Liver (tissue), 3 donors: ENCODE results near the gene TMPRSS13.

Experiments
- EGR1 ChIP-seq, 2 donors: IDR thresholded peaks; 2 replicates each; pipeline ENCODE4 v1.6.1; 2016 to 2018; ENCODE audit warnings: antibody characterized with exemption in 2 of 2, low read depth in 2 of 2
- FOXA1 ChIP-seq: IDR thresholded peaks from 2 replicates; pipeline ENCODE4 v1.6.1; 2016; ENCODE audit warnings: antibody characterized with exemption
- GABPA ChIP-seq, 2 donors: IDR thresholded peaks in 1 of 2; conservative IDR thresholded peaks in 1 of 2; 2 replicates each; pipeline ENCODE4 v1.6.1; 2016; ENCODE audit warnings: antibody characterized with exemption in 2 of 2, mild to moderate bottlenecking in 1 of 2, moderate library complexity in 1 of 2
- JUND ChIP-seq, 2 donors: IDR thresholded peaks; 2 replicates each; pipeline ENCODE4 v1.6.1; 2016; ENCODE audit warnings: antibody characterized with exemption in 2 of 2
- RAD21 ChIP-seq, 2 donors: IDR thresholded peaks; 2 replicates each; pipeline ENCODE4 v1.6.1; 2016; ENCODE audit warnings: antibody characterized with exemption in 2 of 2, mild to moderate bottlenecking in 2 of 2
- TF ChIP-seq, protein P1 (sequence below): fragments of 150-350 bp; IDR thresholded peaks from 2 replicates; pipeline ENCODE4 v1.5.1; 2017; ENCODE audit warnings: improper control_type of control experiment, low read depth, low read length; ENCODE audit not compliant: missing input control
- TF ChIP-seq, protein P2 (sequence below): IDR thresholded peaks from 2 replicates; pipeline ENCODE4 v1.6.1; 2016; ENCODE audit warnings: antibody characterized with exemption
- TF ChIP-seq, protein P3 (sequence below): IDR thresholded peaks from 2 replicates; pipeline ENCODE4 v1.6.1; 2016; ENCODE audit warnings: antibody characterized with exemption, mild to moderate bottlenecking
- TF ChIP-seq, protein P4 (sequence below): IDR thresholded peaks from 2 replicates; pipeline ENCODE4 v1.6.1; 2016; ENCODE audit warnings: antibody characterized with exemption
- donor health status: healthy.
- donor health status: healthy.

DNA sequence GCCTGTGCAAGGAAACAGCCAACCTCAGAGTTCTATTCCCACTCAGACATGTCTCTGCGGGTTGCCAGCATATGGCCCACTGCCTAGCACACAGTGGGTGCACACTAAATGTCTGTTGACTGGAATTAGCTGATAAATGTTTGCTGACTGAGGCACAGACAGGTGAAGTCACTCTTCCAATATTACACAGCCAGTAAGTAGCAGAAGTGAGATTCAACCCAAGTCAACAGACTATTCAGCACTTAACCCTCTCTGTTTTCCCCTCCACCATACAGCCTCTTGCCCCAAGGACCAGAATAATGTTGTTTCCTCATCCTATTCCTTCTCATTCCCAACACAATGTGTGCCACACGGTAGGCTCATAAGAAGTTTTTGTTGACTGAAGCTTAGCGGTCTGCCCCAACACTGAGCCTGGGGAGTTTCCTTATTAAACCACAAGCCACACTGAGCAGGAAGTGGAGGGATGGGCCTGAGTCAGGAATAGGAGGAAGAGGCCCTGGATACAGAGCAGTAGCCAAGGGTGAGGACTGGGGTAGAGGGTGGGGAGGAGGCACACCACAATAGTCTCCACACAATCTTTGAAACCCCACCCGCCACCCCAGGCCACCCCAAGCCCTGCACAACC, 41.3 kb upstream of the TMPRSS13 start:
- TF ChIP-seq, protein P1, sequence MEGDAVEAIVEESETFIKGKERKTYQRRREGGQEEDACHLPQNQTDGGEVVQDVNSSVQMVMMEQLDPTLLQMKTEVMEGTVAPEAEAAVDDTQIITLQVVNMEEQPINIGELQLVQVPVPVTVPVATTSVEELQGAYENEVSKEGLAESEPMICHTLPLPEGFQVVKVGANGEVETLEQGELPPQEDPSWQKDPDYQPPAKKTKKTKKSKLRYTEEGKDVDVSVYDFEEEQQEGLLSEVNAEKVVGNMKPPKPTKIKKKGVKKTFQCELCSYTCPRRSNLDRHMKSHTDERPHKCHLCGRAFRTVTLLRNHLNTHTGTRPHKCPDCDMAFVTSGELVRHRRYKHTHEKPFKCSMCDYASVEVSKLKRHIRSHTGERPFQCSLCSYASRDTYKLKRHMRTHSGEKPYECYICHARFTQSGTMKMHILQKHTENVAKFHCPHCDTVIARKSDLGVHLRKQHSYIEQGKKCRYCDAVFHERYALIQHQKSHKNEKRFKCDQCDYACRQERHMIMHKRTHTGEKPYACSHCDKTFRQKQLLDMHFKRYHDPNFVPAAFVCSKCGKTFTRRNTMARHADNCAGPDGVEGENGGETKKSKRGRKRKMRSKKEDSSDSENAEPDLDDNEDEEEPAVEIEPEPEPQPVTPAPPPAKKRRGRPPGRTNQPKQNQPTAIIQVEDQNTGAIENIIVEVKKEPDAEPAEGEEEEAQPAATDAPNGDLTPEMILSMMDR: no peak
- TF ChIP-seq FOXA1: no peak
- TF ChIP-seq, protein P2, sequence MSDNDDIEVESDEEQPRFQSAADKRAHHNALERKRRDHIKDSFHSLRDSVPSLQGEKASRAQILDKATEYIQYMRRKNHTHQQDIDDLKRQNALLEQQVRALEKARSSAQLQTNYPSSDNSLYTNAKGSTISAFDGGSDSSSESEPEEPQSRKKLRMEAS: no peak
- TF ChIP-seq, protein P3, sequence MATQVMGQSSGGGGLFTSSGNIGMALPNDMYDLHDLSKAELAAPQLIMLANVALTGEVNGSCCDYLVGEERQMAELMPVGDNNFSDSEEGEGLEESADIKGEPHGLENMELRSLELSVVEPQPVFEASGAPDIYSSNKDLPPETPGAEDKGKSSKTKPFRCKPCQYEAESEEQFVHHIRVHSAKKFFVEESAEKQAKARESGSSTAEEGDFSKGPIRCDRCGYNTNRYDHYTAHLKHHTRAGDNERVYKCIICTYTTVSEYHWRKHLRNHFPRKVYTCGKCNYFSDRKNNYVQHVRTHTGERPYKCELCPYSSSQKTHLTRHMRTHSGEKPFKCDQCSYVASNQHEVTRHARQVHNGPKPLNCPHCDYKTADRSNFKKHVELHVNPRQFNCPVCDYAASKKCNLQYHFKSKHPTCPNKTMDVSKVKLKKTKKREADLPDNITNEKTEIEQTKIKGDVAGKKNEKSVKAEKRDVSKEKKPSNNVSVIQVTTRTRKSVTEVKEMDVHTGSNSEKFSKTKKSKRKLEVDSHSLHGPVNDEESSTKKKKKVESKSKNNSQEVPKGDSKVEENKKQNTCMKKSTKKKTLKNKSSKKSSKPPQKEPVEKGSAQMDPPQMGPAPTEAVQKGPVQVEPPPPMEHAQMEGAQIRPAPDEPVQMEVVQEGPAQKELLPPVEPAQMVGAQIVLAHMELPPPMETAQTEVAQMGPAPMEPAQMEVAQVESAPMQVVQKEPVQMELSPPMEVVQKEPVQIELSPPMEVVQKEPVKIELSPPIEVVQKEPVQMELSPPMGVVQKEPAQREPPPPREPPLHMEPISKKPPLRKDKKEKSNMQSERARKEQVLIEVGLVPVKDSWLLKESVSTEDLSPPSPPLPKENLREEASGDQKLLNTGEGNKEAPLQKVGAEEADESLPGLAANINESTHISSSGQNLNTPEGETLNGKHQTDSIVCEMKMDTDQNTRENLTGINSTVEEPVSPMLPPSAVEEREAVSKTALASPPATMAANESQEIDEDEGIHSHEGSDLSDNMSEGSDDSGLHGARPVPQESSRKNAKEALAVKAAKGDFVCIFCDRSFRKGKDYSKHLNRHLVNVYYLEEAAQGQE: no peak
- no peak for TF ChIP-seq RAD21 (IDR thresholded peaks at IDR 0.05)
- TF ChIP-seq EGR1 (IDR thresholded peaks at IDR 0.05; ENCODE audit: low read depth in 2 of 2): no peak
- no peak for TF ChIP-seq GABPA (IDR thresholded peaks at IDR 0.05 in 1 of 2, conservative IDR thresholded peaks at IDR 0.05 in 1 of 2)
- TF ChIP-seq, protein P4, sequence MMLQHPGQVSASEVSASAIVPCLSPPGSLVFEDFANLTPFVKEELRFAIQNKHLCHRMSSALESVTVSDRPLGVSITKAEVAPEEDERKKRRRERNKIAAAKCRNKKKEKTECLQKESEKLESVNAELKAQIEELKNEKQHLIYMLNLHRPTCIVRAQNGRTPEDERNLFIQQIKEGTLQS: no peak
- TF ChIP-seq JUND (IDR thresholded peaks at IDR 0.05): no peak
